Sigmoid colon (tissue), 4 donors: ENCODE measurements around the gene GPC3.

ENCODE experiments used
- CTCF ChIP-seq, 4 experiments: fragments of 450-650 bp in 3 of 4; fragments of 200-600 bp in 1 of 4; IDR thresholded peaks; one replicate each; pipeline ENCODE4 v1.5.1; 2016 to 2019; ENCODE audit warnings: antibody characterized with exemption in 4 of 4, mild to moderate bottlenecking in 3 of 4, moderate library complexity in 2 of 4
- EP300 ChIP-seq, 4 donors: sonication (generic); formaldehyde crosslinking; IDR thresholded peaks; one replicate each; pipeline ENCODE4 v1.6.1; 2017; ENCODE audit warnings: antibody characterized with exemption in 4 of 4
- POLR2A ChIP-seq, 2 donors: fragments of 450-650 bp; IDR thresholded peaks; one replicate each; pipeline ENCODE4 v1.6.1; 2016; ENCODE audit warnings: antibody characterized with exemption in 2 of 2, mild to moderate bottlenecking in 2 of 2, moderate library complexity in 2 of 2
- POLR2AphosphoS5 ChIP-seq, 4 donors: sonication (generic); formaldehyde crosslinking; IDR thresholded peaks; one replicate each; pipeline ENCODE4 v1.6.1; 2017; ENCODE audit warnings: antibody characterized with exemption in 4 of 4

GRCh38 chrX:133544115-133544514 is 441.3 kb downstream of the GPC3 start:
- TF ChIP-seq POLR2A (IDR thresholded peaks at IDR 0.05) (no peak), EP300 (IDR thresholded peaks at IDR 0.05) (no peak), CTCF (IDR thresholded peaks at IDR 0.05) (no peak), POLR2AphosphoS5 (IDR thresholded peaks at IDR 0.05) (peak in 2 of 4 donors; percentile 27 to 45)
